GM19463 (cell line): ENCODE data around the gene ALG3.
A peak's percentile ranks its signal among the peaks of the same experiment; 100 is the strongest.

ENCODE experiments used
- ATAC-seq: cut with Tn5 transposase; IDR thresholded peaks from one replicate; pipeline ENCODE4 v1.9.1; 2021; ENCODE audit warnings: mild to moderate bottlenecking, moderate library complexity; ENCODE audit not compliant: unreplicated experiment

Gene ALG3

GRCh38 chr3:184260724-184261269, 12.0 kb upstream of the ALG3 start:
- ATAC-seq: no peak

DNA sequence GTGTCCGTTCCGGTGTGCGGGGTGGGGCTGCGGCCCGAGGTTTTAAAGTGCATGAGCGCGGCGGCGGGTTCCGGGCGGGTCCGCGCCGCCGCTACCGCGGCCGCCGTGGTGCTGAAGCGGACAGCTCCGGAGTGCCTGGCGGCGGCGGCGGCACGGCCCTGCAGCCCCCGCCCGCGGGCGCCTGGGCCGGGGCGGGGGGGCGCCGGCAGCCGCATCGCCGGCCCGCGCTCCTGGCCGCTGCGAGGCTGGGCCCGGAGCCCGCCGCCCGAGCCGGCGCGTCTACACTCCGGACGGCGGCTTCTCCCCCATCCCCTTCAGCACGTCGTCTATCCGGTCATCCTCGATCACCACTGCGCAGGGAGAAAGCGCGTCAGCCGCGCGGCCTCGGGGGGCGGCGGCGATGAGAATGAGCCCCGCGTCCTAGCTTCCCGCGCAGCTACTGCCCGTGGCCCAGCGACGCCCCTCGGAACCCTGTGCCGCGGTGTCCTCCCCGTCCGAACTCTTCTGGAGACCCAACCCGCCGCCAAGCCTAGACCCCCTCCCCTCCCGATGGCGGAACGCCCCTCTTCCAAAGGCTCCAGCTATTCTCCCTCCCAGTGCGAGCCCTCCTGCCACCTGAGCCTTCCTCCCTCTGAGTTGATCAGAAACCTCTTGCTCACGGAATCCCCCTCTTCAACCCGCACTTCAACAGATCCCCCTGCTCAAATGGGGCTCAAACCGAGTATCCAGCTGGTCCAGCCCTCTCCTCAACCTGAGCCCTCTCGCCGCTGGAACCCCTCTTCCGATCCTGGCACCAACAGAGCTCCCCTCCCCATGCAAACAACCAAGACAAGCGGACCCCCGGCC, 11.3 kb upstream of the ALG3 start:
- no peak for ATAC-seq

GRCh38 chr3:184259396-184259877, 10.7 kb upstream of the ALG3 start:
- ATAC-seq: no peak

GRCh38 chr3:184258926-184259325, 10.2 kb upstream of the ALG3 start:
- ATAC-seq: no peak

GRCh38 chr3:184257083-184257915, 8.5 kb upstream of the ALG3 start:
- ATAC-seq: no peak

- no peak for ATAC-seq
These were observed 6.7 kb upstream of the ALG3 start for GRCh38 chr3:184255291-184256039.

GRCh38 chr3:184250167-184250828, 1.5 kb upstream of the ALG3 start:
- peak; percentile 62 for ATAC-seq

GRCh38 chr3:184249412-184250166, 827 bp upstream of the ALG3 start, which contains the start of gene EEF1AKMT4:
Gene EEF1AKMT4 (plus strand): TSS chr3:184249672. CDS start chr3:184249695, 23 bp downstream.
- peak; percentile 92 for ATAC-seq

DNA sequence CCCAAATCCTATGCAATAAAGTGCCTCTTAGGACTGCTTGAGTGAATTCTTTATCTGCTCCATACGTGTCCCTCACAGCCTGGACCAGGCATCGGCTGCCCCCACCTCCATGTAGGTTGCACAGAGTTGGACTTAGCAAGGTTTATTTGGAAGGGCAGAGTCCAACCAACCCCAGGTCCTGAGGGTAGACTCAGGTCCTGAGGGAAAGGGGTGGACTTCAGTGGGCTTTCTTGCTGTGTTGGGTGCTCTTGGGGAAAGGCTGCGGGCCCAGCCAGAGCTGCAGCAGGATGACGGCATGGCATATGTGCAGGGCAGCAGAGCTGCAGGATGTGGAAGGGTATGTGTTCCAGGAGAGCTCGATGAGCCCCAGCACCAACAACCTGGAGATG, 6.5 kb downstream of the ALG3 start:
- ATAC-seq: no peak

DNA sequence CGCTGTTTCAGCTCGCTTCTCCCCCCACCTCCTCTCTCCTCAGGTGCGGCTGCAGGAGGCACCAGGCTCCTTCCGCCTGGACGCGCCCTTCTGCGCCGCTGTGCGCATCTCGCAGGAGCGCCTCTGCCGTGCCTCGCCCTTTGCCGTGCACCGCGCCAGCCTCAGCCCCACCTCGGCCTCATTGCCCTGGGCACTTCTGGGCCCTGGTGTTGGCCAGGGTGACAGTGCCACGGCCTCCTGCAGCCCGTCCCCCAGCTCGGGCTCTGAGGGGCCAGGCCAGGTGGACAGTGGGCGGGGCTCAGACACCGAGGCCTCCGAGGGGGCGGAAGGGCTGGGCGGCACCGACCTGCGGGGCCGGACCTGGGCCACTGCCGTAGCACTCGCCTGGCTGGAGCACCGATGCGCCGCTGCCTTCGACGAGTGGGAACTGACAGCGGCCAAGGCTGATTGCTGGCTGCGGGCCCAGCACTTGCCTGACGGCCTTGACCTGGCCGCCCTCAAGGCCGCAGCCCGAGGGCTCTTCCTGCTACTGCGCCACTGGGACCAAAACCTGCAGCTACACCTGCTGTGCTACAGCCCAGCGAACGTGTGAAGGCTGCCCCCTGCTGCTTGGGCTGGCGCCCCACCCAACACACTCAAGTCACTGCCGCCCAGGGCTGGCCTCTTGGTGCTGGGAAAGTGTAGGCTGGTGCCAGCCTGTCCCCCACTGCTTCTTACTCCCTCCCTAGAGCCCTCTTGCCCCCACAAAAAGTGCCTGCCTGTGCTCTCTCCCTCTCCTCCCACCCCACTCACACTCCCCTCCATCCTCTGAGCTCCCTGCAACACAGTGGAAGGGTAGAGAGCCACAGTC, 7.1 kb downstream of the ALG3 start:
- no peak for ATAC-seq

GRCh38 chr3:184241141-184241446, 7.7 kb downstream of the ALG3 start:
- ATAC-seq: no peak

DNA sequence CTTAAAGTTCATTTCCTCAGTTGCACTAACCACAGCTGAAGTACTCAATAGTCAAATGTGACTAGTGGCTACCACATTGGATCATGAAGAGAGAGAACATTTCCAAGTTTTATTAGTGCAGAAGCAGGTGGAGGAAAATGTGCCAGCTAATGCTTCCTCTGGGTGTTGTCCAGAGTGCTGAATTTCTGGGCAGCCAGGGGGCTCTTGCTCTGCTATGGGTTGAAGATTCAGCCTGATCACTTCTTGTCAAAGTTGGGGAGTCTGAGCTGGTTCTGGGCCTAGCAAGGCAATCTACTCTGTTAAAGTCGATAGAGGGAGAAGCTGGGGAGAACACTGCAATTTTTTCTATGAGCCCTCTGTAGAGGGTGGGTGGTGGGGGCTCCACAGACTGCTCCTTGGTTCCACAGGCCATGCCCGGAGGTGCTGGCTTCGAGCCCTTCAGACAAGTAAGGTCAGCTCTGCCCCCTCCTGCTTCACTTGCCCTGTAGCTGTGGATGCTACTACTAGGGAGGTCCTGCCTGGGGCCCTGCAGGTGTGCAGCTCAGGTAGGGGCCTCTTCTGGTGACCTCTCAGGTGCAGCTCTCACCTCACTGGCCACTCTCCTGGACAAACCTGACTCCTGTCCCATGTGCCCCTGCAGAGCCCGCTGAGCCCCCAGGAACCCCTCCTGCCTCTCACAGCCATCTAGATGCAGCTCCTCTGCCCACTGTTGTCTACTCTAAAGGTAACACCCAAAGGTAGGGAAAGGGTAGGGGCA, 8.2 kb downstream of the ALG3 start:
- ATAC-seq: no peak

DNA sequence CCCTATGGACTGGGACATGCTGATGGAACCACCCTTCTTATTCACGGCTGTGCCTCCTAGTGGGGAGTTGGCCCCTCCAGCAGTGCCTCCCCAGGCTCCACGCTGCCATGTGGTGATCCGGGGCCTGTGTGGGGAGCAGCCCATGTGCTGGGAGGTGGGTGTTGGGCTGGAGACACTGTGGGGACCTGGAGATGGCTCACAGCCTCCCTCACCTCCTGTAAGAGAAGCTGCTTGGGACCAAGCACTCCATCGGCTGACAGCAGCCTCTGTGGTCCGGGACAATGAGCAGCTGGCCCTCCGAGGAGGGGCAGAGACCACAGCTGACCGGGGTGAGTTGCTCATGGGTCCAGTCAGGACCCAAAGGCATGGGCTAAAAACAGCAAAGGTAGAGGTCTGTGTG, 9.1 kb downstream of the ALG3 start:
- ATAC-seq: no peak

DNA sequence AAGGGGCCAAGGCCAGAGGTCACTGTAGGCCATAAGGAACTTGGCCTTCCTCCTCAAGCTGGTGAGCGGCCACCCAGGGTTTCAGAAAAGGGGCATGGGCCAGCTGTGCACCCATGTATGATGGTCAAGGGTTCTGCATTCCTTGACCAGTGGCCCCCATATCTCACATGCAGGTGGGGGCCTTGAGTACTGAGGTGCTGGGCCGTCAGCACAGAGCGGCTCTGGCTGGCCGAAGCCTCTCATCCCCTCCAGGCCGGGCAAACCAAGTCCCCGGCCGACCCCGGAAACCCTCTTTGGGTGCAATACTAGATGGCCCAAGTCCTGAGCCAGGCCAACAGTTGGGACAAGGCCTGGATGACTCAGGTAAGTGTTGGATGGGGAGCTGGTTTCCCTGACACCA, 9.5 kb downstream of the ALG3 start:
- no peak for ATAC-seq

DNA sequence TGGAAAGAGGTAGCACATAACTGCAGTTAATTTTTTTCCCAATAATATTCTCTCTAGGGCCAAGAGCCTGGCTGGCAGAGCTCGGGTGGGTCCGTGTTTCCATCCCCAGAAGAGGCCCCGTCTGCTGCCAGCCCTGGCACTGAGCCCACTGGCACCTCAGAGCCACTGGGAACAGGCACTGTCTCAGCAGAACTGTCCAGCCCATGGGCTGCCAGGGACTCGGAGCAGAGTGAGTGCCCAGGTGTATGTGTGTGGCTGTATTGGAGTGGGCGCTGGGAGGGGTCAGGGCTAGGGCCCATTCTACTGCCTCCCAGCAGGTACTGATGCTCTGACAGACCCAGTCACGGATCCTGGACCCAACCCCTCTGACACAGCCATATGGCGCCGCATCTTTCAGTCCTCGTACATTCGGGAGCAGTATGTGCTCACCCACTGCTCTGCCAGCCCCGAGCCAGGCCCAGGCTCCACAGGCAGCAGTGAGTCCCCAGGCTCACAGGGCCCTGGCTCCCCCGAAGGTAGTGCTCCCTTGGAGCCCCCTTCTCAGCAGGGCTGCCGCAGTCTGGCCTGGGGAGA, 10.4 kb downstream of the ALG3 start:
- no peak for ATAC-seq

DNA sequence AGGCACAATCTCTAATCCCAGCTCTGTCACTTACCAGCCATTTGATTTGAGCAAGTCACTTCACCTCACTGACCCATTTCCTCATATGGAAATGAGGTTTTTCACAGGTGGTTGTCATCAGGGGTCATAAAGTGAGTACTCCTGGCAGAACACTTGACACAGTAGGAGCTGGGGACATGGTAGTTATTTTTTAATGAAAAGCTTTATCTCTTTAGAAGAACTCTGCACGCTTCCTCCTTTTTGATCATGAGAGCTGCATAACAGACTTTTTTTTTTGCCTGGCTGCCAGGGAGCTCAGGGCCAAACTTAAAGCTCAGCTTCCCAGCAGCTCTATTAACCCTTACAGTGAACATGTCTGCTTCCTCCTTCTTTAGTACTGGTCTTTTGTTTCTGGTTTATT, 11.0 kb downstream of the ALG3 start:
- no peak for ATAC-seq

DNA sequence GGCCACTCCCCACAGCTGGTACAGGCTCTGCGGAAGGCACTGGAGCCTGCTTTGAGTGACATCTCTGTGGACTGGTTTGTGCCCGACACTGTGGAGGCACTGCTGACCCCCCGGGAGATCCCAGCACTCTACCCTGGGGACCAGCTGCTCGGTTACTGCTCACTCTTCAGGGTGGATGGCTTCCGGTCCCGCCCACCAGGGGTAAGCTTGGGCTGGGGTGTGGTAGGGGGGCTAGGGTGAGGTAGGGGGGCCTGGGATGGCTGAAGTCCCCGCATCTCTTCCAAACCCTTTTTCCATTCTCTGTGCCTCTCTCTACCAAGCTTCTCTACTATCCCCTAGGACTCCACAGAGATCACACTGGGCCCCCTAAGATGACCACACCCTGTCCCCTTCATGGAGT, 11.6 kb downstream of the ALG3 start:
- ATAC-seq: no peak

- no peak for ATAC-seq
These were observed 12.1 kb downstream of the ALG3 start for GRCh38 chr3:184236636-184237035.
